NCI-H748 treated with DMSO at 0.1 percent for 48 hours (cell line): ENCODE data around the gene SLC25A45.
"Not testable (repeated sequence)": the region's sequence is repeated elsewhere in the genome, so short reads cannot be mapped to it uniquely, and the experiment has no call there.

Experiments used
- DNase-seq: peaks from one replicate; lab custom pipeline; 2025; lab: John Stamatoyannopoulos, UW

SLC25A45 gene

GRCh38 chr11:65357856-65358356 is 24.5 kb downstream of the SLC25A45 start:
- DNase-seq: no peak

- no peak for DNase-seq
Measured at GRCh38 chr11:65356394-65356972, 26.0 kb downstream of the SLC25A45 start.

DNA sequence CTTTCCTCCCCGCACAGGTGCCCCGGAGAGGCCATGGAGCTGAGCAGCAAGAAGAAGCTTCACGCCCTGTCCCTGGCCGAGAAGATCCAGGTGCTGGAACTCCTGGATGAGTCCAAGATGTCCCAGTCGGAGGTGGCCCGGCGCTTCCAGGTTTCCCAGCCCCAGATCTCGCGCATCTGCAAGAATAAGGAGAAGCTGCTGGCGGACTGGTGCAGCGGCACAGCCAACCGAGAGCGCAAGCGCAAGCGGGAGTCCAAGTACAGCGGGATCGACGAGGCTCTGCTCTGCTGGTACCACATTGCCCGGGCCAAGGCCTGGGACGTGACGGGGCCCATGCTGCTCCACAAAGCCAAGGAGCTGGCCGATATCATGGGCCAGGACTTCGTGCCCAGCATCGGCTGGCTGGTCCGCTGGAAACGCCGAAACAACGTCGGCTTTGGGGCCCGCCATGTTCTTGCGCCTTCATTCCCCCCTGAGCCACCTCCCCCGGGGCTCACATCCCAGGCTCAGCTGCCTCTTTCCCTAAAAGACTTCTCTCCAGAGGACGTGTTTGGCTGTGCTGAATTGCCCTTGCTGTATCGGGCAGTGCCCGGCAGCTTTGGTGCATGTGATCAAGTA is 26.6 kb downstream of the SLC25A45 start:
- peak; percentile 40 for DNase-seq

- peak; percentile 55 for DNase-seq
Measured at GRCh38 chr11:65355013-65355775, 27.3 kb downstream of the SLC25A45 start.

- peak; percentile 93 for DNase-seq
Measured at GRCh38 chr11:65354265-65355012, 28.0 kb downstream of the SLC25A45 start, which contains the start of gene TIGD3. TSS of gene TIGD3 (plus strand) at chr11:65354751. CDS start at chr11:65355809, 1,058 bp downstream.

DNA sequence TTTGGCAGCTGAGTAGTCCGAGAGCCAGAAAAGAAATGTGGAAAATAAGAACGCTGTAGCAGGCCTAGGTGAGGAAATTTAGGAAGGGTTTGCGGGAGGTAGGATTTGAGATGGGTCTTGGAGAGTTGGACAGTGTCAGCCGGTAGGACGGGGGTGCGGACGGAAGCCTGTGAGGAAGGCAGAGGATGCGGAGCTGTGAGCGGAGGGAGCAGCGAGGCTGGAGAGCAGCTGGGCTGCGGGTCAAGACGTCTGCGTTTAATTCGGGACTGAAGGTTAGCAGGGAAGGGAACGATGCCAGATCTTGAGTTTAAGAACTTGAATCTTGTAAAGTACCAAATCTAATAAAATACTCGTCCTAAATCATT is 28.6 kb downstream of the SLC25A45 start:
- no peak for DNase-seq

DNA sequence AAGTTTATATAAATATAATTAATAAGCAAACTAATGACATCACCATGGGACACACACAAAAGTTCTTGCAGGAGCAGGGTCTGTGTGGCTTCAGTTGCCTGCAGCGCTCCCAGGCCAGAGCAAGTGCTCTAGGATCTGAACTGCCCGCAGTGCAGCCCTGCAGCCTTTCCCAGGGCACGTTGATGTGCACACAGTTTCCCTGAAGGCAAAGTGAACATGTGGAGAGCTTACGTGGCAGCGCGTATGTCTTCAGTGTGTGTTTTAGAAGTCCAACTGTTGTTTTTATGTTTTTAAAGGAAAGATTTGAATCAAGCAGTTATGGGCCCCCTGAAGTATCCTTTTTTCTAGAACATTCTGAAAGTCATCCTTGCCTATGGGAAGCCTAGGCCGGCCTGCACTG is 29.1 kb downstream of the SLC25A45 start:
- no peak for DNase-seq

- DNase-seq: no peak
Measured at GRCh38 chr11:65352783-65353182, 29.7 kb downstream of the SLC25A45 start.

- no peak for DNase-seq
Measured at GRCh38 chr11:65351511-65351910, 30.9 kb downstream of the SLC25A45 start.

DNA sequence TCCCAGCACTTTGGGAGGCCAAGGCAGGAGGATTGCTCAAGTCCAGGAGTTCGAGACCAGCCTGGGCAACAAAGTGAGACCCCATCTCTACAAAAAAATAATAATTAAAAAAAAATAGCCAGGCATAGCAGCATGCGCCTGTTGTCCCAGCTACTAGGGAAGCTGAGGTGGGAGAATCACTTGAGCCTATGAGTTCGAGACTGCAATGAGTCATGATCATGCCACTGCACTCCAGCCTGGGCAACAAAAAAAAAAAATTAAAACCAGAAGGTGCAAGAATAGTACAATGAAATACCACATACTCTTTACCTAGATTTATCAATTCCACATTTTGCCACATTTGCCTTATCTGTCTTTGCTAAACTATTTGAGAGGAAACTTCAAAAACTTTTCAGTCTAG is 40.6 kb downstream of the SLC25A45 start:
- no peak for DNase-seq

DNA sequence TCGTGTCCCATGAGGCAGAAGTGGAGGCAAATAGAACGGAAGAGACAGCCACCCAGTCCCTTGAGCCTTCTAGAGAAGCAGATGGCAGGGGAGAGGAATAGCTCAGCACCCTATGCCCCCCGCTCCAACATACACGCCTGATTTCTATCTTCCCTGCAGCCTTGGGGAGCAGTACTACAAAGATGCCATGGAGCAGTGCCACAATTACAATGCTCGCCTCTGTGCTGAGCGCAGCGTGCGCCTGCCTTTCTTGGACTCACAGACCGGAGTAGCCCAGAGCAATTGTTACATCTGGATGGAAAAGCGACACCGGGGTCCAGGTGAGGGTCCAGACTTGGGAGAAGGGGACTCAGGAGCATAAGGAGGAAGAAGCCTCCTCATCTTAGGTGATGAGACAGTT is 42.2 kb downstream of the SLC25A45 start:
- no peak for DNase-seq

GRCh38 chr11:65338676-65339075 is 43.8 kb downstream of the SLC25A45 start:
- no peak for DNase-seq

DNA sequence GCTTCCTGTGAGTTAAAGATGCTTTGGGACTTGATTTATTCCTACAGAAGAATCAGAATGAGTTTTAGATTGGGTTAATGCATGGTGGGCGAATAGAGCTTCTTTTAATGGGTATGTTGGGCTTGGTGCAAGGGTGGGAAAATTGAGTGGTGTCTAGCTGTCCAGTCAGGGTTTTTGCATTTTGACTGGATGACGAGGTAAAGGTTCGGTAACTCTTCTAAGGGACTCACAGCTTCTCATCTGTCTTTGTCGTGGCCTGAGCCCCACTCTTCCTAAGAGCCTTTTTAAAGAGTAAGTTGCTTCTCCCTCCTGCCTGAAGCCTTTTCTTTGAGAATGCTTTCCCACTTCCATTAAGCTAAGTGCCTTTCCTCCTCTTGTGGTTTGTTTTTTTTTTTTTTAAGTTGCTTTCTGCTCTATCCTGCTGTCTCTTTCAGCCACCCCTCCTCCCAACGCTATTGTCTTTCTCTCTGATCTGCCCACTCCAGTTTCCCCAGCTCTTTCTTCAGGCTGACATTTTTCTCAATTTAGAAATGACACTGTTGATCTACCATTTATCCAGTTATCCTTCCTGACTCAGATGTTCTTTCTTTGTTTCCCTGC is 47.6 kb downstream of the SLC25A45 start:
- no peak for DNase-seq

- DNase-seq: not testable (repeated sequence)
Measured at GRCh38 chr11:65332591-65332990, 49.9 kb downstream of the SLC25A45 start.

- no peak for DNase-seq
Measured at GRCh38 chr11:65330544-65330943, 51.9 kb downstream of the SLC25A45 start.

GRCh38 chr11:65329944-65330403 is 52.5 kb downstream of the SLC25A45 start:
- DNase-seq: peak; percentile 72

- no peak for DNase-seq
Measured at GRCh38 chr11:65329478-65329877, 53.0 kb downstream of the SLC25A45 start.

- no peak for DNase-seq
Measured at GRCh38 chr11:65327021-65327420, 55.4 kb downstream of the SLC25A45 start.

GRCh38 chr11:65325435-65325834 is 57.0 kb downstream of the SLC25A45 start:
- DNase-seq: no peak
